DMS114 treated with DMSO at 0.1 percent for 48 hours (cell line): ENCODE measurements around the gene CNTD1.
"Not testable (repeated sequence)": the region's sequence is repeated elsewhere in the genome, so short reads cannot be mapped to it uniquely, and the experiment has no call there.

Experiments used
- DNase-seq: peaks from one replicate; lab custom pipeline; 2025; ENCODE audit not compliant: unreplicated experiment; lab: John Stamatoyannopoulos, UW

The CNTD1 gene

GRCh38 chr17:42798383-42799380 is at the start of gene CNTD1, which contains the start of gene COA3:
Gene CNTD1, plus strand, starts transcription at chr17:42798861. Its CDS starts 207 bp downstream, at chr17:42799068.
Gene COA3, minus strand, starts transcription at chr17:42798704. Its CDS starts 23 bp downstream, at chr17:42798681.
- DNase-seq: peak; percentile 74

- DNase-seq: no peak
These were observed 49.5 kb upstream of the CNTD1 start for GRCh38 chr17:42748908-42749798.

- DNase-seq: no peak
These were observed 47.8 kb upstream of the CNTD1 start for GRCh38 chr17:42750739-42751344.

GRCh38 chr17:42751628-42752027 is 47.0 kb upstream of the CNTD1 start:
- DNase-seq: no peak

GRCh38 chr17:42754782-42755181 is 43.9 kb upstream of the CNTD1 start:
- no peak for DNase-seq

GRCh38 chr17:42759982-42760651 is 38.5 kb upstream of the CNTD1 start:
- DNase-seq: no peak

- no peak for DNase-seq
These were observed 37.7 kb upstream of the CNTD1 start, which contains the start of gene RAMP2 for GRCh38 chr17:42760652-42761581. Gene RAMP2, plus strand, starts transcription at chr17:42761227. Its CDS starts 35 bp downstream, at chr17:42761262.

GRCh38 chr17:42761638-42762037 is 37.0 kb upstream of the CNTD1 start:
- no peak for DNase-seq

- DNase-seq: no peak
These were observed 32.5 kb upstream of the CNTD1 start for GRCh38 chr17:42766124-42766523.

GRCh38 chr17:42767512-42767911 is 31.1 kb upstream of the CNTD1 start:
- no peak for DNase-seq

GRCh38 chr17:42768006-42768405 is 30.7 kb upstream of the CNTD1 start:
- not testable (repeated sequence) for DNase-seq

- not testable (repeated sequence) for DNase-seq
These were observed 28.7 kb upstream of the CNTD1 start for GRCh38 chr17:42769964-42770363.

- DNase-seq: no peak
These were observed 25.7 kb upstream of the CNTD1 start for GRCh38 chr17:42772945-42773289.

GRCh38 chr17:42773290-42774035 is 25.2 kb upstream of the CNTD1 start, which contains the start of gene VPS25:
Gene VPS25, plus strand, starts transcription at chr17:42773449. Its CDS starts 27 bp downstream, at chr17:42773476.
- peak; percentile 79 for DNase-seq

- no peak for DNase-seq
These were observed 24.5 kb upstream of the CNTD1 start for GRCh38 chr17:42774066-42774745.

- DNase-seq: no peak
These were observed 23.0 kb upstream of the CNTD1 start for GRCh38 chr17:42775534-42776098.

- DNase-seq: no peak
These were observed 20.1 kb upstream of the CNTD1 start for GRCh38 chr17:42778570-42778969.
